SK-N-SH treated with all-trans-retinoic acid at 6 μM for 48 hours (cell line): Measurements from ENCODE around the gene LAMA3.

Experiments
- BACH2 ChIP-seq: fragments of 250-450 bp; sonication (Bioruptor Pico); IDR thresholded peaks from 2 replicates; pipeline ENCODE4 v1.9.0; 2021; ENCODE audit warnings: mild to moderate bottlenecking, borderline replicate concordance
- CSRNP3 ChIP-seq: fragments of 250-450 bp; sonication (Bioruptor Pico); IDR thresholded peaks from 2 replicates; pipeline ENCODE4 v1.5.1; 2021; ENCODE audit warnings: mild to moderate bottlenecking, moderate library complexity
- ISL1 ChIP-seq: fragments of 250-450 bp; sonication (Bioruptor Pico); IDR thresholded peaks from 2 replicates; pipeline ENCODE4 v2.1.2; 2022; ENCODE audit warnings: mild to moderate bottlenecking, moderate library complexity
- SNAI2 ChIP-seq: fragments of 250-450 bp; sonication (Bioruptor Pico); IDR thresholded peaks from 2 replicates; pipeline ENCODE4 v1.5.0; 2020; ENCODE audit warnings: mild to moderate bottlenecking, moderate library complexity
- TOX ChIP-seq: fragments of 250-450 bp; sonication (Bioruptor Pico); IDR thresholded peaks from 2 replicates; pipeline ENCODE4 v1.8.0; 2021; ENCODE audit warnings: mild to moderate bottlenecking, moderate library complexity, borderline replicate concordance
- TSHZ2 ChIP-seq: fragments of 250-450 bp; sonication (Bioruptor Pico); IDR thresholded peaks from 2 replicates; pipeline ENCODE4 v1.5.0; 2020; ENCODE audit warnings: mild to moderate bottlenecking, moderate library complexity
- ZC3H10 ChIP-seq: fragments of 250-450 bp; sonication (Bioruptor Pico); IDR thresholded peaks from 2 replicates; pipeline ENCODE4 v1.5.1; 2021; ENCODE audit warnings: mild to moderate bottlenecking, moderate library complexity
- ZFP30 ChIP-seq: fragments of 450-650 bp; formaldehyde crosslinking; IDR thresholded peaks from 2 replicates; pipeline ENCODE4 v1.5.0; 2022; ENCODE audit warnings: mild to moderate bottlenecking, moderate library complexity
- ZNF70 ChIP-seq: fragments of 450-650 bp; formaldehyde crosslinking; IDR thresholded peaks from 2 replicates; pipeline ENCODE4 v1.5.0; 2020; ENCODE audit warnings: mild to moderate bottlenecking, moderate library complexity
- TF ChIP-seq, protein P1 (sequence below): fragments of 250-450 bp; sonication (Bioruptor Pico); IDR thresholded peaks from 2 replicates; pipeline ENCODE4 v1.8.0; 2020; ENCODE audit warnings: mild to moderate bottlenecking, moderate library complexity, borderline replicate concordance

GRCh38 chr18:23851470-23852002, 162.3 kb downstream of the LAMA3 start:
- no peak for TF ChIP-seq ZC3H10 (CRISPR knock-in tag)
- TF ChIP-seq ZNF70 (CRISPR knock-in tag) = no peak
- no peak for TF ChIP-seq ZFP30 (CRISPR knock-in tag)
- TF ChIP-seq TOX (CRISPR knock-in tag) = no peak
- TF ChIP-seq, protein P1, sequence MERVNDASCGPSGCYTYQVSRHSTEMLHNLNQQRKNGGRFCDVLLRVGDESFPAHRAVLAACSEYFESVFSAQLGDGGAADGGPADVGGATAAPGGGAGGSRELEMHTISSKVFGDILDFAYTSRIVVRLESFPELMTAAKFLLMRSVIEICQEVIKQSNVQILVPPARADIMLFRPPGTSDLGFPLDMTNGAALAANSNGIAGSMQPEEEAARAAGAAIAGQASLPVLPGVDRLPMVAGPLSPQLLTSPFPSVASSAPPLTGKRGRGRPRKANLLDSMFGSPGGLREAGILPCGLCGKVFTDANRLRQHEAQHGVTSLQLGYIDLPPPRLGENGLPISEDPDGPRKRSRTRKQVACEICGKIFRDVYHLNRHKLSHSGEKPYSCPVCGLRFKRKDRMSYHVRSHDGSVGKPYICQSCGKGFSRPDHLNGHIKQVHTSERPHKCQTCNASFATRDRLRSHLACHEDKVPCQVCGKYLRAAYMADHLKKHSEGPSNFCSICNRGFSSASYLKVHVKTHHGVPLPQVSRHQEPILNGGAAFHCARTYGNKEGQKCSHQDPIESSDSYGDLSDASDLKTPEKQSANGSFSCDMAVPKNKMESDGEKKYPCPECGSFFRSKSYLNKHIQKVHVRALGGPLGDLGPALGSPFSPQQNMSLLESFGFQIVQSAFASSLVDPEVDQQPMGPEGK (CRISPR knock-in tag) = no peak
- no peak for TF ChIP-seq CSRNP3 (CRISPR knock-in tag)
- TF ChIP-seq ISL1 = no peak
- TF ChIP-seq TSHZ2 (CRISPR knock-in tag) = no peak
- no peak for TF ChIP-seq SNAI2 (CRISPR knock-in tag)
- TF ChIP-seq BACH2 (CRISPR knock-in tag) = no peak
